Parathyroid adenoma (tissue), 2 donors: ENCODE data around the gene ACSM6.

Source experiments
- H2AFZ ChIP-seq: fragments of 300-600 bp; sonication (generic); one replicate; pipeline ENCODE4 v1.7.0; 2017; ENCODE audit warnings: antibody characterized with exemption, mild to moderate bottlenecking
- H3K27ac ChIP-seq: fragments of 300-600 bp; sonication (generic); one replicate; pipeline ENCODE4 v1.7.0; 2017
- H3K27me3 ChIP-seq: fragments of 300-600 bp; sonication (generic); one replicate; pipeline ENCODE4 v1.7.0; 2017; ENCODE audit warnings: low read length; ENCODE audit not compliant: control insufficient read depth, insufficient read depth
- H3K36me3 ChIP-seq: fragments of 300-600 bp; sonication (generic); one replicate; pipeline ENCODE4 v1.7.0; 2017; ENCODE audit warnings: low read length; ENCODE audit not compliant: control insufficient read depth, insufficient read depth
- H3K4me1 ChIP-seq: fragments of 300-600 bp; sonication (generic); one replicate; pipeline ENCODE4 v1.7.0; 2017; ENCODE audit warnings: control low read depth
- H3K4me2 ChIP-seq: fragments of 300-600 bp; sonication (generic); one replicate; pipeline ENCODE4 v1.7.0; 2017; ENCODE audit warnings: low read length
- H3K4me3 ChIP-seq: fragments of 300-600 bp; sonication (generic); one replicate; pipeline ENCODE4 v1.7.0; 2017; ENCODE audit warnings: low read depth, low read length
- H3K79me2 ChIP-seq: fragments of 300-600 bp; sonication (generic); one replicate; pipeline ENCODE4 v1.7.0; 2017; ENCODE audit warnings: control low read depth
- H3K9ac ChIP-seq: fragments of 300-600 bp; sonication (generic); one replicate; pipeline ENCODE4 v1.7.0; 2017; ENCODE audit warnings: mild to moderate bottlenecking
- H3K9me3 ChIP-seq: fragments of 300-600 bp; sonication (generic); one replicate; pipeline ENCODE4 v1.7.0; 2017; ENCODE audit warnings: low read length; ENCODE audit not compliant: control insufficient read depth
- TF ChIP-seq, protein P1 (sequence below): fragments of 300-600 bp; sonication (generic); IDR thresholded peaks from one replicate; pipeline ENCODE4 v1.7.0; 2017; ENCODE audit warnings: antibody characterized with exemption, mild to moderate bottlenecking
- donor health status: primary hyperparathyroidism.

Gene ACSM6, protein sequence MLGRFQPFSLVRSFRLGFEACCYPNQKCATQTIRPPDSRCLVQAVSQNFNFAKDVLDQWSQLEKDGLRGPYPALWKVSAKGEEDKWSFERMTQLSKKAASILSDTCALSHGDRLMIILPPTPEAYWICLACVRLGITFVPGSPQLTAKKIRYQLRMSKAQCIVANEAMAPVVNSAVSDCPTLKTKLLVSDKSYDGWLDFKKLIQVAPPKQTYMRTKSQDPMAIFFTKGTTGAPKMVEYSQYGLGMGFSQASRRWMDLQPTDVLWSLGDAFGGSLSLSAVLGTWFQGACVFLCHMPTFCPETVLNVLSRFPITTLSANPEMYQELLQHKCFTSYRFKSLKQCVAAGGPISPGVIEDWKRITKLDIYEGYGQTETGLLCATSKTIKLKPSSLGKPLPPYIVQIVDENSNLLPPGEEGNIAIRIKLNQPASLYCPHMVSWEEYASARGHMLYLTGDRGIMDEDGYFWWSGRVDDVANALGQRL

DNA sequence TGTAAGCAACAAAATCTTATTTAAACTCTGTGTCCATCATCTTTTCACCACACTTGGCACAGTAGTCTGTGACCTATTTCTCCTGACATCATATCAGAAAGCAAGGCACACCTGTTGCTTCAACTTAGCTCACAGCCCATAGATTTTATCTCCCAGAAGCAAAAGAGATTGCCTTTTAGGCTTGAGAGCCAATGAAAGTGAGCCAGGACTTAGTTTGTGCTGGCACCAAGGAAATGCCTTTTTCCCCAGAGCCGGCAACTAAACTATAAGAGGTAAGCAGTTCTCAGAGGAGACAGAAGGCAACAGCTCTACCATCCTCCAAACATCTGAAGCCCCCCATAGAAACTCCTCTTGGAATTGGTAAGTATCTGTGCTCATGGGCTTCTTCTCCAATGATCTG is at the start of gene ACSM6:
TSS of gene ACSM6 (plus strand) at position 295 of the 400 bp plus-strand sequence. CDS start 248 bp downstream, outside the sequence.
- H3K9me3 ChIP-seq = no peaks in the 10 kb centered on the region
- H3K4me2 ChIP-seq = peak within 1 kb of the TSS; percentile 55
- H3K4me1 ChIP-seq = no peaks in the 10 kb centered on the region
- no peak within 1 kb of the TSS for H3K27ac ChIP-seq
- TF ChIP-seq, protein P1, sequence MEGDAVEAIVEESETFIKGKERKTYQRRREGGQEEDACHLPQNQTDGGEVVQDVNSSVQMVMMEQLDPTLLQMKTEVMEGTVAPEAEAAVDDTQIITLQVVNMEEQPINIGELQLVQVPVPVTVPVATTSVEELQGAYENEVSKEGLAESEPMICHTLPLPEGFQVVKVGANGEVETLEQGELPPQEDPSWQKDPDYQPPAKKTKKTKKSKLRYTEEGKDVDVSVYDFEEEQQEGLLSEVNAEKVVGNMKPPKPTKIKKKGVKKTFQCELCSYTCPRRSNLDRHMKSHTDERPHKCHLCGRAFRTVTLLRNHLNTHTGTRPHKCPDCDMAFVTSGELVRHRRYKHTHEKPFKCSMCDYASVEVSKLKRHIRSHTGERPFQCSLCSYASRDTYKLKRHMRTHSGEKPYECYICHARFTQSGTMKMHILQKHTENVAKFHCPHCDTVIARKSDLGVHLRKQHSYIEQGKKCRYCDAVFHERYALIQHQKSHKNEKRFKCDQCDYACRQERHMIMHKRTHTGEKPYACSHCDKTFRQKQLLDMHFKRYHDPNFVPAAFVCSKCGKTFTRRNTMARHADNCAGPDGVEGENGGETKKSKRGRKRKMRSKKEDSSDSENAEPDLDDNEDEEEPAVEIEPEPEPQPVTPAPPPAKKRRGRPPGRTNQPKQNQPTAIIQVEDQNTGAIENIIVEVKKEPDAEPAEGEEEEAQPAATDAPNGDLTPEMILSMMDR = no peak
- no peaks in the 10 kb centered on the region for H3K27me3 ChIP-seq
- no peaks in the 10 kb centered on the region for H3K36me3 ChIP-seq
- H2AFZ ChIP-seq = no peak within 1 kb of the TSS
- H3K79me2 ChIP-seq = no peaks in the 10 kb centered on the region
- H3K4me3 ChIP-seq = peak within 1 kb of the TSS; percentile 30
- H3K9ac ChIP-seq = no peak within 1 kb of the TSS

DNA sequence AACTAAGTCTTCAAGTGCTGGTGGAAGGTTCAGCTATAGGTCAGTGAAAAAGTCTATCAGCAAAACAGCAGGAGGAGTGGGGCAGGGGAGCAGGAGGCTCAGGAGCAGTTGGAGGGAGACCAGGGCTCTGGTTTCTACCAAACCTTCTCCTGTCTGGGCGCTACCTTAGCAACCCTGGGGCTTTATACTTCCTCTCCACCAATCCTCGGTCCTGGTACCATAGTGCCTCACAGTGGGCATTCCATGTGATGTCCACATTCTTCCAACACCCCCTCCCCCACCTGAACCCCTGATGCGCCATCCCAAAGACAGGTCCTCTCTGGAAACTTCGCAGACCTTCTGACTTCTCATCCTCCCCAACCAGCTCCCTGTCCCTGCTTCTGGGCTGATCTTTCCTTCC is 25.3 kb upstream of the ACSM6 start:
- H3K27me3 ChIP-seq = no peaks in the 10 kb centered on the region
- H3K4me3 ChIP-seq = no peak overlapping the region
- H3K27ac ChIP-seq = no peak overlapping the region
- TF ChIP-seq, protein P1 = no peak
- no peak overlapping the region for H3K9ac ChIP-seq
- H3K4me2 ChIP-seq = no peak overlapping the region
- H3K79me2 ChIP-seq = no peaks in the 10 kb centered on the region
- no peaks in the 10 kb centered on the region for H3K9me3 ChIP-seq
- H3K36me3 ChIP-seq = no peaks in the 10 kb centered on the region
- H3K4me1 ChIP-seq = no peaks in the 10 kb centered on the region
- H2AFZ ChIP-seq = no peak overlapping the region

DNA sequence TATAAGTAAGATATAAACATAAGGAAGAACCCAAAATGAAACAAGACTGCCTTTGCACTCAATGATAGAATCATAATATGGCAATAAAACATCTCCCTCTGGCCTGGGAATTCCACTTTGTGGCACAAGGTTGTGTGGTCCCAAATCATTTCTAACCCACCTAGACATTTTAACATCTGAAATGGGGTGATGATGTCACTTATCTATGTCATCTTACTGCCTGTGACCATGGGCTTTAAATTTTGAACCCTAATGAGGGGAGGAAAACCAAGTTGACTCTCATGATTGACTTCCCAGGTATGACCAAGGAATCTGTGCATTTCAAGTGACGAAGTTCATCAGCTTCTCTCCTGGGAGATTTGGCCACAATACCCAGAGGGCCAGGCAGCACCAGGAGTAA is 24.5 kb upstream of the ACSM6 start:
- H3K27ac ChIP-seq = no peak overlapping the region
- TF ChIP-seq, protein P1 = no peak
- H3K79me2 ChIP-seq = no peaks in the 10 kb centered on the region
- no peak overlapping the region for H2AFZ ChIP-seq
- no peak overlapping the region for H3K4me3 ChIP-seq
- no peaks in the 10 kb centered on the region for H3K36me3 ChIP-seq
- H3K4me2 ChIP-seq = no peak overlapping the region
- H3K9ac ChIP-seq = no peak overlapping the region
- H3K9me3 ChIP-seq = no peaks in the 10 kb centered on the region
- H3K27me3 ChIP-seq = no peaks in the 10 kb centered on the region
- H3K4me1 ChIP-seq = no peaks in the 10 kb centered on the region

DNA sequence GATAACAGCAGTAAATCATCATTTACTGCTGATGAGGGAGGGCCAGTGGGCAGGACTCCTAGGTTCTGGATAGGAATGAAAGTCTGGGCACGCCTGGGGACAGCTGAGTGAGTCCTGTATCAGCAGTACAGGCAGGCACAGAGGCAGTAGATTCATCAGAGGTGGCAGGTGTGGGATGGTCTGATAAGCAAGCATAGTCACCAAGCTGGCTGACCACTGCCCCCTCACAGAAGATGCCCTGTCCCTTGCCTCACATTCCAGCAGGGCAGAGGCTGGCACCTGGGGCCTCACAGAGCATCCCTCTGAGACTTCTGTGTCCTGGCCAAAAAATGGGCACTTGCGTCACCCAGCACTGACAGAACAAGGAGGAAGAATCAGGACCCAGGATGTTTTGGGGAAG is 23.2 kb upstream of the ACSM6 start:
- no peaks in the 10 kb centered on the region for H3K27me3 ChIP-seq
- H3K4me3 ChIP-seq = no peak overlapping the region
- H3K36me3 ChIP-seq = no peaks in the 10 kb centered on the region
- H3K4me1 ChIP-seq = no peaks in the 10 kb centered on the region
- H2AFZ ChIP-seq = no peak overlapping the region
- H3K9me3 ChIP-seq = no peaks in the 10 kb centered on the region
- no peak overlapping the region for H3K4me2 ChIP-seq
- H3K79me2 ChIP-seq = no peaks in the 10 kb centered on the region
- TF ChIP-seq, protein P1 = no peak
- H3K9ac ChIP-seq = no peak overlapping the region
- H3K27ac ChIP-seq = no peak overlapping the region

DNA sequence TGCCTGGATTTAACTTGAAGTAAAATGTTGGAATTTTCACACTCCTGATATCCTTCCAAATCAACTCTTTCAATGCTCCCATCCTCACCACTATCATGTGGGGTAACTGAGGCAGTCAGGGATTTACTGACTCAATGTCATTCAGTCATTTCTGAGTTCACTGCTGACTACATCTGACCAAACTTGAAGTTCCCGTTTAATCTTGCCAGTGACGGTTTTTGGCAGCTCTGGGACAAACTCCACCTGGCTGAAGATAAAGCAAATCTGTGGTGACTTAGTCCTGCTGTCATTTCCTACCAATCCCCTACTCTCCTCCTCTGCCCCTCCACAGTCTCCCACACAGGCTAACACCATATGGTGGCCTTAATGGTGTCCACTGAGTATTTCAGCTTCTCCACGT is 22.7 kb upstream of the ACSM6 start:
- no peaks in the 10 kb centered on the region for H3K4me1 ChIP-seq
- H3K79me2 ChIP-seq = no peaks in the 10 kb centered on the region
- H3K36me3 ChIP-seq = no peaks in the 10 kb centered on the region
- H3K4me3 ChIP-seq = no peak overlapping the region
- no peak overlapping the region for H2AFZ ChIP-seq
- no peak overlapping the region for H3K4me2 ChIP-seq
- H3K9me3 ChIP-seq = no peaks in the 10 kb centered on the region
- H3K27me3 ChIP-seq = no peaks in the 10 kb centered on the region
- no peak overlapping the region for H3K27ac ChIP-seq
- TF ChIP-seq, protein P1 = no peak
- no peak overlapping the region for H3K9ac ChIP-seq
